Left lung (tissue), 10 donors: ENCODE measurements around the gene ELL. TPM values are rescaled to one million over a fixed set of nuclear protein-coding genes. Genes with fewer than 3 reads are reported as not detected.
A peak's percentile ranks its signal among the peaks of the same experiment; 100 is the strongest.

ENCODE experiments used
- ATAC-seq: fragments of 200-7000 bp; cut with Tn5 transposase; one replicate; pipeline ENCODE4 v1.9.1; 2020; ENCODE audit warnings: moderate library complexity
- DNase-seq, 4 donors: peaks; one replicate each; pipeline ENCODE4 v3.0.0-alpha.2; 2013 to 2020
- H3K27ac ChIP-seq, 2 donors: fragments of 200-600 bp; sonication (generic) in 1 of 2; one replicate each; pipeline versions ENCODE4 v1.5.0 to v1.8.0; 2020 to 2021
- H3K27me3 ChIP-seq, 2 donors: fragments of 200-600 bp; sonication (generic) in 1 of 2; one replicate each; pipeline versions ENCODE4 v1.5.0 to v1.8.0; 2020 to 2021
- H3K36me3 ChIP-seq, 2 donors: fragments of 200-600 bp; sonication (generic) in 1 of 2; one replicate each; pipeline versions ENCODE4 v1.5.0 to v1.8.0; 2020 to 2021
- H3K4me1 ChIP-seq, 2 donors: fragments of 200-600 bp; one replicate each; pipeline ENCODE4 v1.8.0; 2021
- H3K4me3 ChIP-seq, 2 donors: fragments of 200-600 bp; sonication (generic) in 1 of 2; one replicate each; pipeline versions ENCODE4 v1.5.0 to v1.8.0; 2020 to 2021; ENCODE audit warnings: mild to moderate bottlenecking in 1 of 2
- H3K9me3 ChIP-seq, 2 donors: fragments of 200-600 bp; sonication (generic) in 1 of 2; one replicate each; pipeline versions ENCODE4 v1.5.0 to v1.8.0; 2020 to 2021
- CTCF ChIP-seq, 2 donors: fragments of 200-600 bp; sonication (generic) in 1 of 2; IDR thresholded peaks; one replicate each; pipeline versions ENCODE4 v1.5.0 to v1.8.0; 2021; ENCODE audit warnings: antibody characterized with exemption in 2 of 2
- intact Hi-C, 2 donors: fragments of 100-400 bp; cut with DNase I; formaldehyde crosslinking; loops; one replicate each; pipeline versions ENCODE4 v1.11.2 to v1.14.2; 2022
- polyA plus RNA-seq, 6 donors: library from polyadenylated mRNA; unstranded; fragments of 120-200 nt; gene quantifications; one replicate each; pipeline ENCODE4 v1.2.1, GENCODE V29; 2013; ENCODE audit not compliant: insufficient read length in 6 of 6
- total RNA-seq, 2 donors: library from RNA; stranded (reverse); fragmentation: NEBNext Ultra II Directional; extraction: Animal tissue kit (Norgen Biotek cat#: 25700); gene quantifications; one replicate each; pipeline ENCODE4 v1.2.1, GENCODE V29; 2021
- donor health status: DM: no; HTN: yes; CAD: no.
- donor health status: DM: no; HTN: no; CAD: no.

Gene ELL
- total and polyA plus RNA-seq, 8 donors: 8.5 to 22.9 (median 9.9) TPM

- Histone ChIP-seq H3K4me1 (peaks cover 44 to 100% of the 10 kb centered on the region in 2 donors), H3K36me3 (no peaks in the 10 kb centered on the region), H3K9me3 (no peaks in the 10 kb centered on the region), H3K4me3 (no peak overlapping the region), H3K27ac (peak overlapping the region in 1 of 2 donors; percentile 46), H3K27me3 (no peaks in the 10 kb centered on the region)
- peak; percentile 22 for ATAC-seq
- no peak for TF ChIP-seq CTCF (IDR thresholded peaks at IDR 0.05)
- no peak for DNase-seq
- intact Hi-C loops: no loop called here
Measured at GRCh38 chr19:18499055-18499775, 22.7 kb downstream of the ELL start.

GRCh38 chr19:18496980-18497256 is 25.0 kb downstream of the ELL start:
- no peak for TF ChIP-seq CTCF (IDR thresholded peaks at IDR 0.05)
- DNase-seq (no peak), ATAC-seq (no peak)
- Histone ChIP-seq H3K27me3 (no peaks in the 10 kb centered on the region), H3K36me3 (no peaks in the 10 kb centered on the region), H3K4me3 (no peak overlapping the region), H3K27ac (peak overlapping the region in 1 of 2 donors; percentile 88), H3K4me1 (peaks cover 28 to 92% of the 10 kb centered on the region in 2 donors), H3K9me3 (no peaks in the 10 kb centered on the region)
- intact Hi-C loops: no loop called here

- H3K4me1 ChIP-seq: peaks cover 26 to 87% of the 10 kb centered on the region in 2 donors
- peak; percentile 74 for ATAC-seq
Measured at GRCh38 chr19:18496167-18496979, 25.5 kb downstream of the ELL start.

GRCh38 chr19:18495204-18495911 is 26.5 kb downstream of the ELL start:
- intact Hi-C loops: no loop called here
- Histone ChIP-seq H3K9me3 (no peaks in the 10 kb centered on the region), H3K36me3 (no peaks in the 10 kb centered on the region), H3K27me3 (no peaks in the 10 kb centered on the region), H3K4me3 (no peak overlapping the region), H3K4me1 (peaks cover 15 to 80% of the 10 kb centered on the region in 2 donors), H3K27ac (peak overlapping the region; percentile 21 to 88)
- DNase-seq (no peak), ATAC-seq (no peak)
- TF ChIP-seq CTCF (IDR thresholded peaks at IDR 0.05): no peak

More at GRCh38 chr19:18496167-18496979, 25.5 kb downstream of the ELL start:
- intact Hi-C loops: no loop called here
- TF ChIP-seq CTCF (IDR thresholded peaks at IDR 0.05): no peak
- no peaks in the 10 kb centered on the region for H3K9me3 ChIP-seq
- H3K4me3 ChIP-seq: no peak overlapping the region
- H3K27ac ChIP-seq: peak overlapping the region; percentile 21 to 88
- H3K27me3 ChIP-seq: no peaks in the 10 kb centered on the region
- peak in 1 of 4 donors; percentile 79 for DNase-seq
- no peaks in the 10 kb centered on the region for H3K36me3 ChIP-seq

DNA sequence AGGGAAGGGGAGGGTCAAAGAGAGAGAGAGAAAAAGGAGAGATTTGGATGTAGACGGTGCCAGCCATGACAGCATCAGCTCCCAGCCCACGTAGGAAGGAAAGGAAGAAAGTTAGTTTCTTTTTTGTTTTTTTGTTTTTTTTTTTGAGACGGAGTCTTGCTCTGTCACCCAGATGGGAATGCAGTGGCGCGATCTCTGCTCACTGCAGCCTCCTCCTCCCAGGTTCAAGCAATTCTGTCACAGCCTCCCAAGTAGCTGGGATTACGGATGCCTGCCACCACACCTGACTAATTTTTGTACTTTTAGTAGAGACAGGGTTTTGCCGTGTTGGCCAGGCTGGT is 27.6 kb downstream of the ELL start:
- DNase-seq (no peak), ATAC-seq (no peak)
- Histone ChIP-seq H3K4me3 (no peak overlapping the region), H3K36me3 (no peaks in the 10 kb centered on the region), H3K9me3 (no peaks in the 10 kb centered on the region), H3K4me1 (peaks cover 16 to 80% of the 10 kb centered on the region in 2 donors), H3K27ac (peak overlapping the region; percentile 39 to 88), H3K27me3 (no peaks in the 10 kb centered on the region)
- intact Hi-C loops: no loop called here
- TF ChIP-seq CTCF (IDR thresholded peaks at IDR 0.05): no peak
